Nephron (organoid): ENCODE data around the gene RTL1.

Source experiments
- H3K27ac Mint-ChIP-seq, 3 experiments: 2 replicates each; pipeline ENCODE4 v1.8.0; 2020; ENCODE audit warnings: mixed read lengths in 3 of 3, mild to moderate bottlenecking in 2 of 3, moderate library complexity in 1 of 3
- H3K27me3 Mint-ChIP-seq: 2 replicates; pipeline ENCODE4 v1.8.0; 2021; ENCODE audit warnings: low read depth, mild to moderate bottlenecking, moderate library complexity, mixed read lengths
- H3K36me3 Mint-ChIP-seq: 2 replicates; pipeline ENCODE4 v1.8.0; 2020; ENCODE audit warnings: low read depth, mixed read lengths
- H3K4me1 Mint-ChIP-seq: 2 replicates; pipeline ENCODE4 v1.8.0; 2020; ENCODE audit warnings: mixed read lengths
- H3K4me3 Mint-ChIP-seq, 3 experiments: 2 replicates each; pipeline ENCODE4 v1.8.0; 2020; ENCODE audit warnings: mild to moderate bottlenecking in 3 of 3, mixed read lengths in 3 of 3, moderate library complexity in 2 of 3
- H3K9me3 Mint-ChIP-seq: 2 replicates; pipeline ENCODE4 v1.8.0; 2020; ENCODE audit warnings: mixed read lengths
- CTCF ChIP-seq, 3 experiments: fragments of 200-600 bp; sonication (generic); IDR thresholded peaks; one replicate each; pipeline ENCODE4 v1.5.0; 2021; ENCODE audit warnings: antibody characterized with exemption in 3 of 3; ENCODE audit not compliant: unreplicated experiment in 3 of 3

RTL1 gene

GRCh38 chr14:100905166-100905565, 1.6 kb upstream of the RTL1 start:
- Mint-ChIP-seq H3K27me3 (peaks cover 68% of the 10 kb centered on the region), H3K9me3 (no peaks in the 10 kb centered on the region), H3K4me1 (peaks cover 63% of the 10 kb centered on the region), H3K27ac (peak overlapping the region in 2 of 3 experiments; percentile 42 to 67), H3K4me3 (peak overlapping the region; percentile 76 to 87 (median 82)), H3K36me3 (no peaks in the 10 kb centered on the region)
- TF ChIP-seq CTCF (IDR thresholded peaks at IDR 0.05; ENCODE audit: unreplicated experiment in 3 of 3): no peak

- Mint-ChIP-seq H3K27ac (peak overlapping the region in 2 of 3 experiments; percentile 67 to 70), H3K27me3 (peaks cover 74% of the 10 kb centered on the region), H3K4me3 (peak overlapping the region; percentile 82 to 88 (median 87)), H3K4me1 (peaks cover 70% of the 10 kb centered on the region), H3K36me3 (no peaks in the 10 kb centered on the region), H3K9me3 (no peaks in the 10 kb centered on the region)
- peak; percentile 54 to 59 (median 59) for TF ChIP-seq CTCF (IDR thresholded peaks at IDR 0.05; ENCODE audit: unreplicated experiment in 3 of 3)
Measured at GRCh38 chr14:100904307-100905087, 975 bp upstream of the RTL1 start.

GRCh38 chr14:100903134-100903468, 421 bp downstream of the RTL1 start:
- Mint-ChIP-seq H3K9me3 (no peaks in the 10 kb centered on the region), H3K27ac (peak overlapping the region in 2 of 3 experiments; percentile 67 to 79), H3K36me3 (no peaks in the 10 kb centered on the region), H3K4me3 (peak overlapping the region; percentile 42 to 72 (median 65)), H3K27me3 (peaks cover 79% of the 10 kb centered on the region), H3K4me1 (peaks cover 78% of the 10 kb centered on the region)
- no peak for TF ChIP-seq CTCF (IDR thresholded peaks at IDR 0.05; ENCODE audit: unreplicated experiment in 3 of 3)

GRCh38 chr14:100902295-100903133, 1.0 kb downstream of the RTL1 start:
- Mint-ChIP-seq H3K27me3 (peaks cover 76% of the 10 kb centered on the region), H3K9me3 (no peaks in the 10 kb centered on the region), H3K36me3 (no peaks in the 10 kb centered on the region), H3K27ac (peak overlapping the region in 2 of 3 experiments; percentile 67 to 79), H3K4me3 (peak overlapping the region; percentile 21 to 72 (median 65)), H3K4me1 (peaks cover 84% of the 10 kb centered on the region)
- peak in 2 of 3 experiments; percentile 17 to 22 for TF ChIP-seq CTCF (IDR thresholded peaks at IDR 0.05; ENCODE audit: unreplicated experiment in 3 of 3)

GRCh38 chr14:100901391-100902183, 1.9 kb downstream of the RTL1 start:
- no peak for TF ChIP-seq CTCF (IDR thresholded peaks at IDR 0.05; ENCODE audit: unreplicated experiment in 3 of 3)
- Mint-ChIP-seq H3K4me3 (peak overlapping the region in 1 of 3 experiments; percentile 55), H3K9me3 (no peaks in the 10 kb centered on the region), H3K4me1 (peaks cover 93% of the 10 kb centered on the region), H3K36me3 (no peaks in the 10 kb centered on the region), H3K27me3 (peaks cover 73% of the 10 kb centered on the region), H3K27ac (peak overlapping the region in 2 of 3 experiments; percentile 67 to 79)
